Medulla oblongata (tissue), 1 donor: ENCODE results near the gene CTTNBP2NL.
A peak's percentile ranks its signal among the peaks of the same experiment; 100 is the strongest.
"Not testable (repeated sequence)": the region's sequence is repeated elsewhere in the genome, so short reads cannot be mapped to it uniquely, and the experiment has no call there.

ENCODE experiments used
- DNase-seq: peaks from one replicate; pipeline ENCODE4 v3.0.0-alpha.2; 2015; ENCODE audit errors: extremely low spot score

Gene CTTNBP2NL

GRCh38 chr1:112423207-112423606 is 27.2 kb downstream of the CTTNBP2NL start:
- no peak for DNase-seq

DNA sequence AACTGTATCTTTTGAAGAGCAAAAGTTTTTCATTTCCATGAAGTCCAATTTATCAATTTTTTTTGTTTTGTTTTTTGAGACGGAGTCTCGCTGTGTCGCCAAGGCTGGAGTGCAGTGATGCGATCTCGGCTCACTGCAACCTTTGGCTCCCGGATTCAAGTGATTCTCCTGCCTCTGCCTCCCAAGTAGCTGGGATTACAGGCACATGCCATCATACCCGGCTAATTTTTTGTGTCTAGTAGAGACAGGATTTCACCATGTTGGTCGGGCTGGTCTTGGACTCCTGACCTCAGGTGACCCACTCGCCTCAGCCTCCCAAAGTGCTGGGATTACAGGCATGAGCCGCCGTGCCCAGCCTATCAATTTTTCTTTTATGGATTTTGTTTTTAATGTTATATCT is 27.7 kb downstream of the CTTNBP2NL start:
- not testable (repeated sequence) for DNase-seq

GRCh38 chr1:112429749-112430148 is 33.7 kb downstream of the CTTNBP2NL start:
- peak; percentile 50 for DNase-seq

GRCh38 chr1:112431038-112431437 is 35.0 kb downstream of the CTTNBP2NL start:
- peak; percentile 65 for DNase-seq

- no peak for DNase-seq
Measured at GRCh38 chr1:112435448-112435847, 39.4 kb downstream of the CTTNBP2NL start.

DNA sequence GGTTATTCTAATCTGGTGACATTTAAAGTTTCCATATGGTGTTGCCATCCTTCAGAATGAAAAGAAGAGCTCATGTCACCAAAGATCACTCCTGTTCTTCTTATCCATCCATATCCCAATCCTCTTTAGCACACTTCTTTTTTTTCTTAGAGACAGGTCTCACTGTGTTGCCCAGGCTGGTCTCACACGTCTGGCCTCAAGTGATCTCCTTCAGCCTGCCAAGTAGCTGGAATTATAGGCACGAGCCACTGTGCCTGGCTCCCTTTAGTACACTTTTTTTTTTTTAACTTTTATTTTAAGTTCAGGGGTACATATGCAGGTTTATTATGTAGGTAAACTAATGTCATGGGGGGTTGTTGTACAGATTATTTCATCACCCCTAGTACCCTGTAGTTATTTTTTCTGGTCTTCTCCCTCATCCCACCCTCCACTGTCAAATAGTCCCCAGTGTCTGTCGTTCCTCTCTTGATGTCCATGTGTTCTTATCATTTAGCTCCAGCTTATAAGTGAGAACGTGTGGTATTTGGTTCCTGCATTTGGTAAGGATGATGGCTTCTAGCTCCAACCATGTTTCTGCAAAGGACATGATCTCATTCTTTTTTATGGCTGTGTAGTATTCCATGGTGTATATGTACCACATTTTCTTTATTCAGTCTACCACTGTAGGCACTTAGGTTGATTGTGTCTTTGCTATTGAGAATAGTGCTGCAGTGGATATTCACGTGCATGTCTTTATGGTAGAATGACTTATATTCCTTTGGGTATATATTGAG is 40.6 kb downstream of the CTTNBP2NL start:
- DNase-seq, result no peak

GRCh38 chr1:112438156-112438555 is 42.1 kb downstream of the CTTNBP2NL start:
- not testable (repeated sequence) for DNase-seq

- no peak for DNase-seq
Measured at GRCh38 chr1:112439592-112439991, 43.6 kb downstream of the CTTNBP2NL start.

DNA sequence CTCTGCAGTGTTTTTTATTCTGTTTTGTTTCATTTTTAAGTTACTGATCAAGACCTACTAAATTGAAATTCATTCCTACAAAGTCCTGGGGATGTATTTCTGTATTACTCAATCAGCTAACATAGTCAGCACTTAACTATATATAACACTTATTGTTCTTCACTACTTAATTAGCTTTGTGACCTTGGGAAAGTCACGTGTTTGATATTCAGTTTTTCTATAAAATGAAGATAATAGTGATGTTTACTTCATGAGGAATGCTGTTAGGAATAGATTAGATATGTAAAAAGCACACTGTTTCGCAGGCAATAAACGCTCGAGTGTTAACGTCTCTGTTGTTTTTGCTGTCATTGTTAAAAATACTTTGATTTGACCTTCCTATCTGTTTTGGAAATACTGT is 44.6 kb downstream of the CTTNBP2NL start:
- DNase-seq, result no peak

DNA sequence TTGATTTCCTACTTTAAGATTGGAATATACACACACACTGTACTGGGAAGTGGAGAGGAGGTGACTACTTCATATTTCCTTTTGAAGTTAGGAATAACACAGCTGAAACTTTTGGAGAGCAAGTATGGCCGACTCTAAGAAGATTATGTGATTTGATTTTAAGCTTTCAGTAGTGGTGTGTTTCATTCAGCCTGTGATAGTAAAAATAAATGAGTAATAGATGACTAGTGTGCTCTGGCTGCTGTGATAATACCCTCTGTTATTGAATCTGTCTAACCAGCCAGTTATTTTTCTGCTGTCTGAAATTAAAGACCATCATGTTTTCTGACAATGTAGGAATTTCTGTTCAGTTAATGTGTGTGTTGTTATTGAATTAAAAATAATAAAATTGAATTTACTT is 48.3 kb downstream of the CTTNBP2NL start:
- DNase-seq, result no peak

- DNase-seq, result no peak
Measured at GRCh38 chr1:112445596-112445995, 49.6 kb downstream of the CTTNBP2NL start.

DNA sequence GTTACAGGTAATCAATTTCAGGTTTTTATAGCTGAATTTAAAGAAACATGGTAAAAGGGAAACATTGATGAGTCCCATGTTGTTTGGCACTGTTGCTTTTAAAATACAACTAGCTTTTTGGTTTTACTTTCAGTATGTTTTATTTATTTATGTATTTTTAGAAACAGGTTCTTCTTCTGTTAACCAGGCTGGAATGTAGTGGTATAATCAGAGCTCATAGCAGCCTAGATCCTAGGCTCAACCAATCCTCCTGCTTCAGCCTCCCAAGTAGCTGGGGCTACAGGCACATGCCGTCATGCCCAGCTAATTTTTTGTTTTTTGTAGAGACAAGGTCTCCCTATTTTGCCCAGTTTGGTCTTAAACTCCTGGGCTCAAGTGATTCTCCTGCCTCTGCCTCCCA is 50.4 kb downstream of the CTTNBP2NL start:
- no peak for DNase-seq

DNA sequence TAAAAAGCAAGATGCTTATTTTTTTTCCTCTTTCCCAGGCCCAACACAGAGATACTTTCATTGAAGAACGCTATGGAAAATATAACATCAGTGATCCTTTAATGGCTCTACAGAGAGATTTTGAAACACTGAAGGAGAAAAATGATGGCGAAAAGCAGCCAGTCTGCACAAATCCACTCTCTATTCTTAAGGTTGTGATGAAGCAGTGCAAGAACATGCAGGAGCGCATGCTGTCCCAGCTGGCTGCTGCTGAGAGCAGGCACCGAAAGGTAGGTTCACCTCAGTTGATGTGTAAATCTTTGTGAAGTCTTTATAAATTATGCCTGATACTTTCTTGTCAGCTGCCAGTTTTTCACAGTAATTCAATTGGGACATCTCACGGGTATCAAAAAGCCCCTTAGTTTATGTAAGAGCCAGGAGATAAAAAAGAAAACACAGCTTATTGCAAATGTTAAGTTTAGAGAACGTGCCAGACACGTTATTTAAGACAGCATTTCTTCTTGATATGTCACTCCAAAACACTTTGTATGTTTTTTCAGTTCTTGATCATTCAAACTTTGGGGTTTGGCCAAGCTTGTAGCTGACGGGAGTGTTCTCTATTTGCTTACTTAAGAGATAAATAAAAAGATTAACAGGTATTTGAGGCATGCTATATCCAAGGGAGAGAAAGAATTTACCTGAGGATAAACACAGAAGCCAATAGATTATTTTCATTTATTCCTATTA is 53.1 kb downstream of the CTTNBP2NL start:
- no peak for DNase-seq

DNA sequence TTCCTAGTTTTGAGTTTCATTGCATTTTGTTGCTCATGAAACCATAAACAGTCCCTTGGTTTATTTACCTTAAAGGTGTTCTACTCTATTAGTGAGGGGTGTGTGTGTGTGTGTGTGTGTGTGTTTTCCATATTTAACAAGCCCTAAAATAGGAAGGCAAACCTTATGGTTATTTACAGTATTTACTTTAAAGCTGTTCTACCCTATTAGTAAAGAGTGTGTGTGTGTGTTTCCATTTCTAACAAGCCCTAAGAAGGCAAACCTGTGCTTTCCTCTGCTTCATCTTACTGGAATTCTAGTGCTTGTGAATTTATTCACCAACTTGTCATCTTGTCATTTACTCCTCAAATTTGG is 53.6 kb downstream of the CTTNBP2NL start:
- no peak for DNase-seq

DNA sequence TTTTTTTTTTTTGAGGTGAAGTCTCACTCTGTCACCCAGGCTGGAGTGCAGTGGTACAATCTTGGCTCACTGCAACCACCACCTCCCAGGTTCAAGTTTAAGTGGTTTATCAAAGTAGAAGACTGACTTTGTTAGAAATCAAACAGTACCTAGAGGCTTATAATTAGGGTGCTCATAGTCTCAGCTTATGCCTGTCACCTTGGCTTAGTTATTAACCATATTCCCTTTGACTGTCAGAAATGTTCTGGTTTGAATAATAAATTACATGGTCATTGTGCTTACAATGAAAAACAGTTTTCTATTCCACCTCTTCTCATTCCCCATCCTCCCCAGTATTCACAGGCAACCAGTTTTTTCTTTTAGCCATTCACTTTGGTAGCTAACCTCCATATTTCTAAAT is 54.8 kb downstream of the CTTNBP2NL start:
- no peak for DNase-seq

- DNase-seq, result not testable (repeated sequence)
Measured at GRCh38 chr1:112451301-112451700, 55.3 kb downstream of the CTTNBP2NL start.

DNA sequence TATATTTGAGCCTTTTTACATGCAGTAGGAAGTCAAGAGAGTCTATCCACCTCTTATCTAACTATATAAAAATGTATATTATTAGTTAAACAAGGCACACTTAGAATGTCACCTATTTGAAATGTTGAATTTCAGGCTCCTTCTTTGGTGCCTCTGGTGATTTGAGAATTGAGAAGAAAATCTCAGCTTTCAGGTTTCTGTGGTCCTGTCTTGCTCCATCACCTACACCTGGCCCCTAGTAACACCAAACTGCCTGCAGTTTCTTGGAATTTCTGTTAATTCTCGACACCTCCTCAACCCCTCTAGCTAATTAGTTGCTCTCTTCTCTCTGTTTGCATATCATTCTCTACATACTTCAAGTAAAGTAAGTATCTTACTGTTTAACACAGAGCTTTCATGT is 57.9 kb downstream of the CTTNBP2NL start:
- no peak for DNase-seq

DNA sequence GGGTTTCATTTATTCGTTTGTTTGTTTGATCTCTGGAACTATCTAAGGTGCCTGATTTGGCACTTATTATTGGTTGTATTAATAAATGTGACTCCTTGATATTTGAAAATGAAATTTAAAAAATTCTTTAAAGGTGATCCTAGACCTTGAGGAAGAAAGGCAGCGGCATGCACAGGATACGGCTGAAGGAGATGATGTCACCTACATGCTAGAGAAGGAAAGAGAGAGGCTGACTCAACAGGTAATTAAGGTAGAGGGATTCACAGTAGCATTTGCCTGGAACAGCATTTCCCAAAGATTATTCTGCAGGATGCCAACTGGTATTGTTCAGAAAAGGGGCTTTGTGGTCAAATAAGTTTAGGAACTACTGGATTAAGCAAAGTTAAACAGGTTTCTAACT is 58.3 kb downstream of the CTTNBP2NL start:
- no peak for DNase-seq

- no peak for DNase-seq
Measured at GRCh38 chr1:112457241-112457640, 61.2 kb downstream of the CTTNBP2NL start.

- no peak for DNase-seq
Measured at GRCh38 chr1:112457955-112458354, 61.9 kb downstream of the CTTNBP2NL start.

DNA sequence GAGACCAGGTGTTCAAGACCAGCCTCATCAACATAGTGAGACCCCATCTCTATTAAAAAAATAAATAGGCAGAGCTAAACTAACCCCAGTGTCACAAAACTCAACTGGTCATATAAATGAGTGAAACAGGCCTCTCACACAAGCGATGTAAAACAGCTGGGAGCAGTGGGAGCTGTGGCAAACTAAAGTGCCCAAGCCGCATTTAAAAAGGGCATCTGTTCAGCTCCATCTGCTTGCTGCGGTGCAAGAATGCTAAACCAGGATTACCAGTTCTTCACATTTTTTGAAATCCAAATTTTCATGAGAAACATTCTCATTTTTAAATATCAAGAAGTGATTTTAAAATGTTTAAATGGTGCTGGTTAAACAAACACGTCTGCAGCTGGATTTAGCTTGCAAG is 62.7 kb downstream of the CTTNBP2NL start:
- DNase-seq, result no peak

GRCh38 chr1:112460615-112461014 is 64.6 kb downstream of the CTTNBP2NL start:
- no peak for DNase-seq

DNA sequence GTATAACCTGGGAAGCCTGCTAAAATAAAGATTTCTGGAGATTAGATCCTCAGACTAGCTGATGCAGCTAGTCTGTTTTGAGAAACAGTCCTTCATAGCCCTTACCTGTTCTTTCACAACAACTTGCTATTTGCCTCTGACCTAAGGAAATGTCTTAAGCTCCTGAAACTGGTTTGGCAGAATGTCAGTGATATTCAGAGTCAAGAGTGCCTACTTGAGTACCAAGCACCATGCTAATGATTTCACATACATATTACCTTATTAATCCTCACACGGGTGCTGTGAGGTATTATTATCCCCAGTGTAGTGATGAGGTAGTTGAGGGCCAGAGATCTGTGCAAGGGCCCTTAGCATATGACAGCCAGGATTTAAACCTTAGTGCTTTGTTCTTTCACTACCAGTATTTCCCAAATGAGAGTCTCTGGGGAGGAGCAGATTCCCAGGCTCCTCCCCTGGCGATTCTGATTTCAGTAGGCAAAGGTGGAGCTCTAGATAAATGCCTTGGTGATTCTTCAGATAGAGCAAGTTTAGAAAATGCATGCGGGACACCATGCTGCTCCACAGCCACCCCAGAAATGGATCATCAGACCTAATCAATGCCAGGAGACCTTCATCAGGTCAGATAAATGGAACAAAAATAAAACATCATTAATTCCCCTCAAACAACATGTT is 65.3 kb downstream of the CTTNBP2NL start:
- DNase-seq, result no peak
